Stimulated activated CD4-positive, alpha-beta T cell treated with anti-CD3 and anti-CD28 coated beads, Interleukin-12 subunit alpha, Interleukin-12 subunit beta, amount 100 ng/mL, for 48 hours (primary cell): ENCODE data around the gene B3GAT1.

Experiments
- DNase-seq, 3 donors: peaks; one replicate each; pipeline ENCODE4 v3.0.0-alpha.2; 2020; ENCODE audit warnings: low read depth in 2 of 3, low spot score in 1 of 3

Gene B3GAT1

DNA sequence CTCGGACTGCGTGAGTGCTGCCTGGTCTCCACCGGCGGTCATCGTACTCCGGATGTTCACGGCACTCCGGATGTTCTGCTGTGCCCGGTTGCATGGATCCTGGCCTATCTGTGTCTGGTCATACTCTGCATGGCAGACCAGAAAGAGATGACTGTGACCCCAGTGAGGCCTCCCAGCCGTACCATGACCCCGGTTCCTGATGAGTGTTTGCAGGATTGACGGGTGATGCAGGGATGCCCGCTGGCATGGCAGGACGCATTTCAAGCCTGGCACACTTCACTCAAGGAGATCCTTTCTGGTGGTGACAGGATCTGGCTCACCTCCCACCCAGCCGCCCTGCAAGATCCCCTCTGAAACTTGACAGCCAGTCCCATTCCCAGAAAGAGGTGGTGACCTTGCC lies 74.0 kb downstream of the B3GAT1 start:
- DNase-seq = no peak

DNA sequence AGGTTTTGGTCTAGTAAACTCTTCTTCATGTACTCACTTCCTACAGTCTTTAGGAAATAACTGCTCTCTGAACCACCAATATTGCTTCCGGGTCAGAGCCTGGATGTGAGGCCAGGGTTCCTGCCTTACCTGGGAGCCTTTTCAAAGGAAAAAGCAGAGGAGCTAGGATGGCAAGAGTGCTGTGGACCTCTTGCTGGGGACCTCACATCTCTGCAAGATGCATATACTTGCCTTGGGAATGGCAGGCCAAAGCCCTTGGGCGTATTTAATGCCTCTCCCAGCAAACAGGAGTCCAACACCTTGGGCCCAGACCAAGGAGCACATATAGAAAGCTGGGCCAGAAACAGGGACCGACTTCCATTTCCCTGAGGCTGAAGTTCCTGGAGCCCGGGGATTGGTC lies 75.0 kb downstream of the B3GAT1 start:
- DNase-seq = no peak

DNA sequence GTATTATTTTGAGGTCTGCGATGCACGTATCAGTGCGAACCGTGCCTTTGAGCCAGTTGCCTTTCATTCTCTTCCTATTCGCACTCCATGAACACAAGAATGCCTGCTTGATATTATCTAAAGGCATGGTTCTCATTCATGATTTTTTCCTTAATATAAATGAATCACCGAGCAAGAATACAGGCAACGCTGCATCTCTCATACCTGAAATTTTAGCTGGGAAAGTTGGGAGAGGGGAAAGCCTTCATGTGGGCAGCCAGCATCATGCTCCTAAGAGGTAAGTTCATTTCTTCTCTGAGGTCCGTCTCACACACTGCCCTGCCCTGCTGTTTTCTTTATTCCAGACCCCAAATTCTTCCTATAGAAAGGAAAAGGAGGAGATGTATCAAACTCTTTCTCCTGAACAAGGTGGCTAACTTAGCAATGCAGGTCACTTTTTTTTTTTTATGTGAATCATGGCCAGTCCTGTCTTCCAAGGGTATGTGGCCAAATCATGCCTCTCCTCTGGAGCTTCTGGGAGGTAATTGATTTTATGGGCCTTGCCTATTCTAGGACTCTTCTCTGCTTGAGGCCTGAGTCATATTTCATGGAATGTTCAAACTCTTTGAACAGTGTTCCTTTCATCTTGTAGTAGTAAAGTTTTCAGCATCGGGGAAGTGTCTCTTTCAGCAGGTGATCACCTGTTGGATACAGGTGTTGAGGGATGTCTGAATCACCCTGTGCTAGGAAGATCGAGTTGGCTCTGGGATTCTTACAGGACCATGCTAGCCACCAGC lies 77.1 kb downstream of the B3GAT1 start:
- no peak for DNase-seq

GRCh38 chr11:134333946-134334345 lies 78.1 kb downstream of the B3GAT1 start:
- DNase-seq = no peak

DNA sequence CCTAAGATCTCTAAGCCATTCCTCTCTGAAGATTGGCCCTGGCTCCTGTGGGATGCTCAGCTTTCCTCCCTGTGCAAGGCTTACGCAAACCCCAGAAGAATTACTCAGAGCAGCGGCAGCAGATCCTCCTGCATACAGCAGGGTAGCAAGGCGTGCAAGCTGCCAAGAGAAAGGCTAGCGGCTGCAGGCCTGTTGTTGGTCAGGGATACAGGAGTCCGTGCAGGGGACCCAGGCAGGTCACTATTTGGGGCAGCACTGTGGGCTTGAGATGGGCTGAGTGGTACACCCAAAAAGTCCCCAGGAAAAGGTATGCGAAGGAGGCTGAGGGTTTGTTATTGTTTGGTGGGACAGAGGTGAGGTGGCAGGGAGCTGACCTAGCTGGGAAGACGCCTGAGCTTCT lies 78.7 kb downstream of the B3GAT1 start:
- DNase-seq = no peak

- no peak for DNase-seq
Measured at GRCh38 chr11:134332782-134333181, 79.3 kb downstream of the B3GAT1 start.

- peak in 1 of 3 donors; percentile 5 for DNase-seq
Measured at GRCh38 chr11:134332189-134332631, 79.8 kb downstream of the B3GAT1 start.

DNA sequence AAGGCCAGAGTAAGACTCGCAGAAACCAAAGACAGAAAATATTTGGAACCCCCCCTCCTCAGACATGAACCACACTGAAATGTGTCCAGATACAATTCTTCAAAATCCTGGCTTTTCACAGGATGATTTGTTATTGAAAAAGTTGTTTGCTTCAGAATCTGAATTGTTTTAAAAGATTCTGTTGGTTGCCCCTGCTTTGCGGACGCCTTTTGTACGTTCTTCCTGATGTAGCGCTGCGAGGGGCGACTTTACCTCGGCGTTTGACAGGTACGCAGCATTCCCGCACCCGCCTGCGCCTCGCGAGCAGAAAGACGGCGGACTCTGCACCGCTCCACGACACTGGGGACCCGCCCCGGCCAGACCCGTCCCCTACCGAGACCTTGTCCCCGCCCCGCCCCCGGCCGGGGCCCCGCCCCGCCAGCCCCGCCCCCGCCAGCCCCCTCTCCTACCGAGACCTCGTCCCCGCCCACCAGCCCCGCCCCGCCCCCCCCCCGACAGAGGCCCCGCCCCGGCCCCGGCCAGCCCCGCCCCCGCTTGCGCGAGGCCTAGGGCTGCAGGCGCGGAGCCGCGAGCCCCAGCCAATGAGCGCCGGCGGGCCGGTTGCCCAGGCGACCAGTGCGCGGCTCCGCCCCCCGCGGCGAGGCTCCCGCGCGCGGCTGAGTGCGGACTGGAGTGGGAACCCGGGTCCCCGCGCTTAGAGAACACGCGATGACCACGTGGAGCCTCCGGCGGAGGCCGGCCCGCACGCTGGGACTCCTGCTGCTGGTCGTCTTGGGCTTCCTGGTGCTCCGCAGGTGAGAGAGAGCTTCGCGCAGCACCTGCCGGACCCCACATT lies 80.5 kb downstream of the B3GAT1 start, which contains the start of gene GLB1L2:
GLB1L2 (plus strand) TSS at position 635 of the 835 bp plus-strand sequence; CDS start at position 709, 74 bp downstream.
- peak; percentile 57 to 66 (median 57) for DNase-seq

DNA sequence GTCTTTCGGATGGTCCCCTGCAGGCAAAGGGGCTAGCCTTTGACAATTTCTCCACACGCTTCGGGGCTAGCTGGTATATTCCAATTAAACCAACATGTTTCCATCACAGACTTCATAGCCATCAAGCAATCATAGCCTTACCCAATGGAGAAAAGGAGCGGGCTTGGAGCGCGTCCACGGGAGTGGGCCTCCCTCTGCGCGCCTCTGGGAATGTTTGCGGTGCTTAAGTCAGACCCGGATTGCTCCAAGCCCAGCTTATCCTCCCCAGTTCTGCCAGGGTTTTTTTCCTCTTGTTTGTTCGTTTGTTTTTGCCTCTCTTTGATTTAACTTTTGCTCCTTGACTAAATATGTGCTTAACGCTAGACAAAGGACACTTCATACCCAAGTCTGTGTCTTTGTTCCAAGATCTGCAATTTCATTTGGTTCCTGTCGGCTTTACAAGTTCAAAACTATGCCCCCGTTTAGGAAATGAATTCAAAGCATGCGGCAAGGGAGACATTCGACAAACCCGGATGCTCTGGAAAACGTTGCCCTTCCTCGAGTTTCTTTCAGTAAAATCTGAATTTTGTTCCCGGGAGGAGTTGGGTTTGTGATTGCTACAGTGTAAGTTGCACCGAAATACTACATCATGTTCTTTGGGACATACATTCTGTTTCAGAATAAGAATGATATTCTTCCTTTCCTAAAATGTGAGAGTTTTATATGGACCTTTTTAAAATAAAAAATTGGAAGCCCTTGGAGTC lies 81.3 kb downstream of the B3GAT1 start:
- no peak for DNase-seq
